T follicular helper cell (primary cell): ENCODE data around the gene ALG8.
"Not testable (repeated sequence)": the region's sequence is repeated elsewhere in the genome, so short reads cannot be mapped to it uniquely, and the experiment has no call there.

Source experiments
- DNase-seq: peaks from one replicate; pipeline ENCODE4 v3.0.0-alpha.2; 2020; ENCODE audit warnings: low read depth
- total RNA-seq, 2 experiments: gene quantifications; one replicate each; lab custom pipeline; 2026; lab: John Stamatoyannopoulos, UW

The ALG8 gene
- 26.5 to 54.7 reads per million in 2 experiments for total RNA-seq

DNA sequence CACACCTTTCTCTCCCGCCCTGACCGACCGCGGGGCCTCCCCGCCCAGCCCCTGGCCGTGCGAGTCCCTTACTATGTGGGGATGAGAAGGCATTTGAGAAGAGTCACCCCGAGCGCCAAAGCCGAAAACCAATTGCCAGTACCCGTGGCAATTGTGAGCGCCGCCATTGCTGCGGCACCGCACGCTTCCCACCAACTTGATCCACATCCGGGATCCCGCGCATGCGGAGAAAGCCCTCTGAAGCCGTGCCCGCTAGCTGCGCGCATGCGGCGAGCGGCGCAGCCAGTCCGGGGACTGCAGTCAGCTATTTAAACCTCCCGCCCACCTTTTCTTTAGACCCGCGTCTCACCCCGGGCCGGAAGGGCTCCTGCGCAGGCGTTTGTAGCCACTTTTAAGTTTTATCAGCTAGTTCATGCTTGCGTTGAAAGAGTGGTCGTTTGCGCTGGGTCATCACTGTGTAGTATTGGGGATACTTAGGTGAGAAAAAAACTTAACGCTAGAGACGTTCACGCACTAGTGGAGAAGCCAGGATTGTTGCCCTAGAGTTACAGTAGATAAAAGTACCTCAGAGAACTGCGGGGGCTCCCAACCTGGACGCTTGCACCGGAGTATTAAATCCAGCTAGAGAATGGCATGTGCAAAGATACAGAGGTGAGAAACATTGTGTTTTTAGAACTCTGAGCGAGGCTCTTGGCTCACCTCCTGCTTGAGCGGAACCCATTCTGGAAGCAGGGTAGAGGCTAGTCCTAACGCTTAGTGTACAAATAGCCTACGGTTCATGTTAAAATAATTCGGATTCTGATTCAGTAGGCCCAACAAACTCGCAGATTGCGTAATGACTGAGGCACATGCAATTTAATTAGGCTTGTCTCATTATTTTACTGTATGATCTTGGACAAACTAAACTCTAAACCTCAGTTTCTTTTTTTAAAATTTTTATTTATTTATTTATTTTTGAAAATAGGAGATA lies at the start of gene ALG8:
ALG8 (minus strand) TSS at position 205 of the 970 bp plus-strand sequence; CDS start at position 167, 38 bp downstream.
- DNase-seq, result peak; percentile 94

DNA sequence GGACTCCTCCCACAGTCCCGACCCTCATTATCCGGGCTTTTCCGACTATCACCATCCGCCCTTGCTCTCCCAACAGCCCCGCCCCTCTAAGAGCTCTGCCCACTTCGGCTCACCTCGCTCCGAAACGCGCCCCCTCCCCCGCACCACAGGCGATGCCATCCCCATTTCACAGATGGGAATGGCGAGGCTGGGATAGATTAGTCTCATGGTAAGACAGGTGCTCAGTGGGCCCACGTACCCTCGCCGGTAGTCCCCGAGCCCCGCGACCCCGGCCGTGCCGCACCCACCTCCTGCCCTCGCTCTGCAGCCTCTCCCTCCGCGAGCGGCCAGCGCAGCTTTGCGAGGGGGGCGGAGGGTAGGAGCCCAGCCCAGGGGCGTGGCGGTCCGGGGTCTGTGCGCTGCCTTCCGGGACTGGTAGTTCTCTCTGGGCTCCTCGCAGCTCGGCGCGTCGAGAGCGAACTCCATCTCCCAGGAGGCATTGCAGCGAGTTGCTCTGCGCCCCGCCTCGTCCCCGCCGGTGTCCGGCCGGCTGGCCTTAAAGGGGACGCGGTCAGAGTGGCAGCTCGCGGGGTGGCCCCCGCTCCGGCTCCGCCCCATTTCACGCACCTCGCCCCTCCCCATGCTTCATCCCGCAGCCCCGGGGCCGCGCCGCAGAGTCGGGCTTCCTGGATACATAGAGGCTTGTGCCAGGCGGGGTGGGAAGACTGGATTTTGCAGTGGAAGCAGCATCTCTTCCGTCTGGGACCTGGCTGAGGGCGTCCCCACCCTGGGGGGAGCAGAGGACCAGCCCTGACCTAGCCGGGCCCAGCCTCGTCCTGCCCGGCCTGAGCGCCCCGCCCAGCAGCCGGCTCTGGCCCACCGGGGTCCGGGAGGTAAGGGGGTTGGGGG lies 49.1 kb upstream of the ALG8 start, which contains the start of the genes KCTD21 and USP35:
KCTD21 (minus strand) TSS at position 341 of the 888 bp plus-strand sequence. CDS start 14,072 bp downstream, outside the sequence.
USP35 (plus strand) TSS at position 634 of the 888 bp plus-strand sequence. CDS start 7,327 bp downstream, outside the sequence.
- DNase-seq, result peak; percentile 83

DNA sequence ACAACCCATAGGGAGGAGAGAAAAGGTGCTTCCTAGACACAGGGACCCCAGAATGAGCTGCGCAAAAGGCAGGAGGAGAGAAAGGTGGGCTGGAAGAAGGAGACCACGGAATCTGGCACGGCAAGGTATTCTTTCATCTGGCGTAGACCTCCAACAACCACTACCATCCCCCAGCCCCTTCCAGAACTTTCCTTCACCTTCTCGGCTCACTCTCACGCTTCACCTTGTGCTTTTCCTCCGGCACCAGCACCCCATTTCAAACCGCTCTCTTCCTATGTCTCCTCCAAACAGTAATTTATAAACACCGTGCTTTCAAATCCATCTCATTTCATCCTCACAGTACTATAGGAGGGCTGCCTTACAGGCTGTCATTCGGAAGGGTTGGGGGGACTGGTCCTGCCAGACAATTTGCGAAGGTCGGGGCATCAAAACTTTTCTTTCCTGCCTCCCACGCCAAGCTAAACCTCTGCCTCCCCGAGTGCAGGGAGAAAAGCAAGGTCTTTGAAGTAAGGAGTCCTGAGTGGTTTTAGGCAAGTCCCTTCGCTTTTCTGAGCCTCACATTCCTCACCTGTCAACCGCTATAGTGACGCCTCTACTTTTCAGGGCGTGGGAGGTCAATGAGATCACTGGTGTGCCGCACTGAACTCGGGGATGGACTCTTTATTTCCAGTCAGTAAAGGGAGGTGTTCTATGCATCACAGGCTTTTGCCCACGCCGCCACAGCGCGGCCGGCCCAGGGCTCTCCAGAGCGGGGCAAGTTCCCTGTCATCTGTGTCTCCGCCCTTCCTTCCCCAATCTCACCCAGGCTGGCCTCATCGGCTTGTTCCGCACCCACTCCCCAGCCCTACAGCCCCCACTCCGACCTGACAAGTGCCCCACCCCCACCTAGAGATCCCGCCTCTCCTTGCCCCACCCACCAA lies 48.2 kb upstream of the ALG8 start:
- DNase-seq, result peak; percentile 45

DNA sequence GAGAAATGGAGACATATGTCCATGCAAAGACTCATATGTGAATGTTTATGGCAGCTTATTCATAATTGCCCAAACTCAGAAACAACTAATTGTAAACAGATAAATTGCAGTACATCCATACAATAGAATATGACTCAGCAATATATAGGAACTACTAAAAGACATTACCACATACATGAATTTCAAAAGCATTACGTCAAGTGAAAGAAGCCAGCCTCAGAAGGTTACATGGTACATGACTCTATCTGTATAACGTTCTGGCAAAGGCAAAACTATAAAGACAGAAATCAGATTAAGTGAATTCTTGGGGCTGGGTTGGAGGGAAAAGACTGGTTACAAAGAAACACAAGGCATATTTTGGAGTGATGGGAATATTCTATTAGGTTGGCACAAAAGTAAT lies 41.8 kb upstream of the ALG8 start:
- no peak for DNase-seq

DNA sequence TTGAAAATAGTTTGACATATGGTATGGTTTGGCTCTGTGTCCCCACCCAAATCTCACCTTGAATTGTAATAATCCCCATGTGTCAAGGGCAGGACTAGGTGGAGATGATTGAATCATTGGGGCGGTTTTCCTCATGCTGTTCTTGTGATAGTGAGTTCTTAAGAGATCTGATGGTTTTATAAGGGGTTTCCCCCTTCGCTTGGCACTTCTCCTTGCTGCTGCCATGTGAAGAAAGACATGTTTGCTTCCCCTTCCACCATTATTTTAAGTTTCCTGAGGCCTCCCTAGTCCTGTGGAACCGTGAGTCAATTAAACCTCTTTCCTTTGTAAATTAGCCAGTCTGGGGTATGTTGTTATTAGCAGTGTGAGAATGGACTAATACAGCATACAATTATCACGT lies 41.3 kb upstream of the ALG8 start:
- DNase-seq, result no peak

DNA sequence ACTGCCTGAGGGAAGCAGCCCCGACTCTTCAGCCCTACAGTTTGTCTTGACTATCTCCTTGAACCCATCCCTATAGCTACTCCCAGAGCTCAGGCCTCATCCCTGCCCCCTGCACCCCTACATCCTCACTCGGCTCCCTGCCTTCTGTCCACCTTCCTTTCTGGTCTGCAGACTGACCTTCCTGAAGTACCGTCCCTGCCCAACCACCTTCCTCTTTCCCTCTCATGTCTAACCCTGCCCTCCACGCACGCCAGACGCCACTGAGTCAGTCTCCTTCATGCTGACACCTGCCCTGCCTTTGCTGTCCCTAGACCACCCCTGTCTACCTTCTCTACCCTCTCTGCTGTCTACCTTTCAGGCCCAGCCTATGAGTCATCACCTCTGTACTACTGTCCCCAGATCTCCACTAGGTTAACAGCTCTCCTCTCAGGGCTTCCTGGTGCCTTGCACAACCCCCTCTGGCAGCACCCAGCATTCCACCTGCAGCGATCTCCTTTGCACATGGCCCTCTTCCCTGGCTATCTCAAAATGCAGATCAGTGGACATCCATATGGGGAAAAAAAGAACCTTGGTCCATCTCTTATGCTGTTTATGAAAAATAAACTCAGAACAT lies 40.1 kb upstream of the ALG8 start:
- DNase-seq, result no peak

DNA sequence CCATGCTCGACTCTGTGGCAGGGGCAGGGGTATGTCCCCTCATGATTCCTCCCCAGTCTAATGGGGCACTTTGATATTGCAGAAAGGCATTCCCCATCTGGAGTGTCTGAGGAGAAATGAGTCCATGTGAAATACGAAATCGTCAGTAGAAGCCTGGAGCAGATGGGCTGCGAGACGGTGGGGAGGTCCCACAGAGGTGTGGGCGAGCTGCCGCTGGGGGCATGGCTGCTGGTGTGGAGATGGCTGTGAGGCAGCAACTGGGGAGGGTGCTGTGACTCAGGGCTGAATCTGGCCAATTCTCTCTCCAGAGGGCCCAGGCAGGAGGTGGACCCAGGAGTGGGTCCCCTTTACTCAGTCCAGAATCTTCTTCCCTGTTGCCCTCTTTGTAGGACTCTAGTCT lies 37.8 kb upstream of the ALG8 start:
- no peak for DNase-seq

DNA sequence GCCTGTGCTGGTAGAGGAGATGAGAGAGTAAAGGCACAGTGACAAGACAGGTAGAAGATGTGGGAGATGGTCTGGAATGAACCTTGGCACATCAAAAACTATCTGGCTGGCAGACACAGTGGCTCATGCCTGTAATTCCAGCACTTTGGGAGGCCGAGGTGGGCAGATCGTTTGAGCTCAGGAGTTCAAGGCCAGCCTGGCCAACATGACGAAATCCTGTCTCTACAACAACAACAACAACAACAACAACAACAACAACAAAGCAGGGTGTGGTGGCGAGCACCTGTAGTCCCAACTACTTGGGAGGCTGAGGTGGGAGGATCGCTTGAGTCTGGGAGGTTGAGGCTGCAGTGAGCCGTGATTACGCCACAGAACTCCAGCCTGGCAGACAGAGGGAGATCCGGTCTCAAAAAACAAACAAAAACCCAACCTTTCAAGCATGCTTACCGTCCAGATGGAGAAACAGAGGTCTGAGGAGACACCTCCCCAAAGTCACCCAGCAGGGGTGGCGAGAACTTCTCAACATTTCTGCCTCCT lies 37.2 kb upstream of the ALG8 start:
- DNase-seq, result no peak

DNA sequence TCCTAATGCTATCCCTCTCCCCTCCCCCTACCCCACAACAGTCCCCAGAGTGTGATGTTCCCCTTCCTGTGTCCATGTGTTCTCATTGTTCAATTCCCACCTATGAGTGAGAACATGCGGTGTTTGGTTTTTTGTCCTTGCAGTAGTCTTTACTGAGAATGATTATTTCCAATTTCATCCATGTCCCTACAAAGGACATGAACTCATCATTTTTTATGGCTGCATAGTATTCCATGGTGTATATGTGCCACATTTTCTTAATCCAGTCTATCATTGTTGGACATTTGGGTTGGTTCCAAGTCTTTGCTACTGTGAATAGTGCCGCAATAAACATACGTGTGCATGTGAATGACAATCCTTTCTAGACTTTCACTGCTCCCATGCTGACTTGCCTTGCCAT lies 36.4 kb upstream of the ALG8 start:
- not testable (repeated sequence) for DNase-seq

DNA sequence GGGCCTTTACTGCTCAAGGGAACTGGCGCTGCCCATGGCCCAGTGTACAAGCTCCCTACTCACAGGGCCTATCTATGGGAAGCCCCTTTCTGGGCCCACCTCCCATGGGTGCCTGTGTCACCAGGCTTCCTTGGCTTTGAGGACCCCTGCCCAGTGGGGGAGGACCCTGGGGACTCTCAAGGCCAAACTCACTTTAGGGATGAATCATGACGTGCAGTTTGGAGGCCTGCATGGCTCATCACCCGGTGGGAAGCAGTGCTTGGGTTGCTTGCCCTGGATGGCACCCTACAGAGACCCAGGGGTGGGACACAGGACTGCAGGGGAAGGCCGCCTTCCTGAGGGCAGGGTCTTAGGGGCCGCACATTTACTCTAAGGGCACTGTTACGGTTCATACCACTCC lies 32.5 kb upstream of the ALG8 start:
- DNase-seq, result no peak

DNA sequence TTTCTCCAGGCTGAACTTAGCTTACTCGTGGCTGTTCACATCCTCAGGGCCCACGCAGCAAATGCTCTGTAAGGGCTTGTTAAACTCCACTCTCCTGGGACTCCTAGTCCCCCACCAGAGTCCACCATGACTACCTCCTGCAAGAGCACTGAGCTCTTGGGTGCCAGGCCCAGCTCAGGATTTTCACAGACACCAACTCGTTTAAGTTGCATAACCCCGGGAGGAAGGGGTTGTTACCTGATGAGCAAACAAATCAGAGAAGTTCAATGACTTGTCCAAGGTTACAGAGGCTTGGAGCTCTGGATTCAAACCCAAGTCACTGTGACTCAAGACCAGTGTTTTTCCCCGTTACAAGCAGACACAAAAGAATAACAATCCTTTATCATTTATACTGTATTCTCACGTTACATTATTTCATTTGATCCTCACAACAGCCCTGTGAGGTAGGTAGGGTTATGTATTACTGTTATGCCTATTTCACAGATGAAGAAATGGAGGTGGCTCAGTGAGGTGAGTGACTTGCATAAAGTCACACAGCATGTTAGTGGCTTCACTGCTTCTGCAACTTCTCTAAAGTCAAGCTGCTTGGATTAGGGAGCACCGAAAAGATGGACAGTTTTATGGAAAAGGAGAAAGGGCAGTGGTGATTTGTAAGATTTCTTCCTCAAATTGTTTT lies 31.6 kb upstream of the ALG8 start:
- no peak for DNase-seq

DNA sequence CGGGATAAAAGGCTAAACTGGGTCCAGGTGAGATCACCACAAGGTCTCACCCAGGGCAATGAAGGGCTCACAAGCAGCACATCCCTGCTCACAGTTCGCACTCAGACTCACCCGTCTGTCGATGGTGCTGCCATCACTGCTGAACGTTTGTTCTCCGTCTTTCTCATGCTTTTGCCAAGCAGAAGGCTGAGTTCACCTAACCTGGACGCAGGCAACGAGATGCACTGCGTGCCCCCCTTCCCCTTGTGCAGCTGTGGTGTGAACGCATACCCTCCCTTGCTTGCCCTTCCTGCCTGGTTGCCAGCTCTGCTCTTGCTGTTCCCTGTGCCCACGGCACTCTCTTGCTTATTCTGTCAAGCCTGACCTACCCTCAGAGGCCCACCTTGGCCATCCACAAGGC lies 31.0 kb upstream of the ALG8 start:
- no peak for DNase-seq

DNA sequence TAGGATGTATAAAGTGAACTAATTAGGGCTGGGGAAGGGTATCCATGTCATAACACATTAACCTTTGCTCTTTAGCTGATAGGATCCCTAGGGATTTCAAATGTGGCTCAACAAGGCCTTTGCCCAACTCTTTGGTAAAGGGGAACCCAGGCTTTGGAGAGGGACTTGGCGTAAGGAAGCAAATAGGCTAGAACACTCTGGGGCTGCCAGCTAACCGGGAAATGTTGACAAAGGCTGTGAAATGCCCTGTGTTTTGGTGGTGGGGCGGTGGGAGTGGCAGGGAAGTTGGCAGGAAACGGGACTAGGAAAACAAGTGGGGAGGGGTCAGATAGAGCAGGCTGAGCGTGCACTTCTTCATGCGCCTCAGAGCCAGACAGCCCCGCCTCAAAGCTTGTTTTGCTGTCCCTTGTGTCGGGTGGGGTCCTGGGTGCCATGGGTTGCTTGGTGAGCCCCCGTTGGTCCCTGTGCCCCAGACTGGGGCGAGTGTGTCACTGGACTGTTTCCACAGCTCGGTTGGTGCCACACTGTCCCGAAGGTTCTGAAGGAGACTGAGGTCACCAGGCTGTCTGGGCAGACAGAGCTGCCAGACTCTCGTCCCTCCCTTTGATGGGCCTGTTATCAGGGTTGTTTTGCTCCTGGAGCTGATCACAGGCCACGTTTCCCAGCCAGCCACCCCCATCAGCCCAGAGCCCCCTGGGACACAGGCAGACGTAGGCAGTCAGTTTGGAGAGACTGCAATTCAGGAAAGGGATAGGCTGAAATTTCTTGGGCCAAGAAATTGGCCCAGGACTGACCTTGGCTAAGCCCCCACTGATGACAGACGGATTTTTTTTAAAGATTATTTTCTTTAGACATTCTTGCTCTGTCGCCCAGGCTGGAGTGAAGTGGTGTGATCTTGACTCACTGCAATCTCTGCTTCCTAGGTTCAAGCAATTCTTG lies 29.4 kb upstream of the ALG8 start:
- DNase-seq, result no peak

DNA sequence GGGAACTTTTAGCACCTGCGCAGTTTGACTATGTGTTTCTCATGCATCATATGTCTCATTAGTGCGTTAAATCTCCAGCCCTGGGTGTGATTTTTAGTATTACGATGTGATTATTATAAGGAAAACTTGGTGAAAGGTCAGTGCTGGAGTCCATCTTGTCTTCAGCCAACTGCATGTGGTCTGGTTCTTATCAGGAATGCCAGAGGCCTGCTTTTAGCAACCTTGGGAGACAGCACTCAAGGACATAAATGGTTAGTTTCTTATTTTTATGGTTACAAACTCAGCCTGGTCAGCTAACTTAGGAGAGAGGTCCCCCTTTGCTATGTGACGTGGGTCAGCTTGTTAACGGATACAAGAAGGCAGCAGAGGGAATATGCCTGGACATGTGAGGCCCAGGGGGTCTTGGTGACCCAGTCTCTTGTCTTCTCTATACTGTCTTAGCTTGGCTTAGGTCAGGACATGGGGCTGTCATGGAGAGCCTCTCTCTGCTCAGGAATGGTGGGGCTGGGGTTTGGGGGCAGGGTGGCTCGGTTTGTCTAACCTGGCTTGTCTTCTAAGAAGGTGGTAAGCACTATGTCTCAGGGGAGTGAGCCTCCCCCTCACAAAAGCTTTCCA lies 27.5 kb upstream of the ALG8 start:
- no peak for DNase-seq

DNA sequence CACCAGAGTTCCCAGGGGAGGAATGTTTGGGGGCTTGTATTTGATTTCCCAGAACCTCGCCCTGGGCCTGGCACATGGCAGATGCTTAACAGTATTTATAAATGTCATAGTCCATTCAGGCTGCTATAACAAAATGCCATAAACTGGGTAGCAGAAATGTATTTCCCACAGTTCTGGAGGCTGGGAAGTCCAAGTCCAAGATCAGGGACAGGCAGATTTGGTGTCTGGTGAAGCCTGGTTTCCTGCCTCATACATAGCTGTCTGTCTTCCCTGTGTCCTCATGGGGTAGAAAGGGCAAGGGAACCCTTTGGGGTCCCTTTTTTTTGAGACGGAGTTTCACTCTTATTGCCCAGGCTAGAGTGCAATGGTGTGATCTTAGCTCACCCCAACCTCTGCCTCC lies 25.0 kb upstream of the ALG8 start:
- DNase-seq, result no peak

DNA sequence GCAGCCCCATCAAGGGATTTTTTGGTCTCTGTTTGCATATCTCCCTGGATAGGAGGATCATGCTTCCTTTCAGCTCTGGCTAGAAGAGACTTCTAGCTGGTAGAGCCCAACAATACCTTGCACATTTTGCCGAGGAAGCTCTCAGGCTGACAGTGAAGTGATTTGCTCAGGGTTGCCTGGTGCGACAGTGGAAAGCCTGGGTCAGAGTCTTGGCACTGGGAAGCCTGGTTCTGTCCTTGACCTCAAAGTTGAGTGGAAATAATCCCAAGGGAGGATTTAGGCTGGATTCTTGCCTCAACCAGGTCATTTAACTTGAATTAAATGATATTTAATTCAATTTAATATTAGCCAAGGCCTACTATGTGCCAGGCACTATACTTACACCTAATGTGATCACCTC lies 24.4 kb upstream of the ALG8 start:
- no peak for DNase-seq

DNA sequence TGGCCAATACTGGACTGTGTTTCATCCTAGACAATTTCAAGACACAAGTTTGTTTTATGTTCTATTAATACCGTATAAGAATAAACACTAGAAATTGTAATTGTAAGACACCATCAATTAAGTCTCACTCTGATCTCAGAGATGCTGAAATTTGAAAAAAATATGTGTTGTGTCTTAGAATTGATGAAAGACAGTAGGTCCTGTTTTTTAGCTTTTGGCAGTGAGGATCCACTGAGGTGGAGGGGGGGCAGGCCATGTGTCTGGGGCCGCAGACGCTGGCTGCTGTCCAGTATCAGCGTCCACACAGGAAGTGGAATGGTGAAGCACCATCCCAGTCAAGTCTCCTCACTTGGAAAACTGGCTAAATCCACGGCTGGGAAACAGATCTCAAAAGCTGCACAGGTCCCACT lies 22.5 kb upstream of the ALG8 start:
- DNase-seq, result no peak

DNA sequence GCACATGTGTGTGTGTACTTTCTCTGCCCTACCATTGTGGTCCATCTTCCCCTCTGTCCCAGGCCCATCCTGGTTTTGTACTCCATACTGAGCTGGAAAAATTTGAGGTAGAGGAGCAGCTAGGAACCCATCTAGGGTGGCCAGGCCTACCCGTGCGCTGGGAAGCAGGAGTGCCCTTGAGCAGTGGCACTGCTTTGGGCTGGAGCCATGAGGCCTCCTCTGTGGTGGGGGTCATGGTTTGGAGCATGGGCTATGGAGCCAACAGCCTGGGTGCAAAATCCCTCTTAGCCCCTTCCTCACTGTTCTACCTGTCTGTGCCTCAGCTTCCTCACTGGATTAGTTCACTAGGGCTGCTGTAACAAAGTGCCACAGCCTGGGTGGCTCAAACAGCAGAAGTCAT lies 21.9 kb upstream of the ALG8 start:
- DNase-seq, result no peak
